ENCODE measurements around the gene GJB2.

Gene GJB2

DNA sequence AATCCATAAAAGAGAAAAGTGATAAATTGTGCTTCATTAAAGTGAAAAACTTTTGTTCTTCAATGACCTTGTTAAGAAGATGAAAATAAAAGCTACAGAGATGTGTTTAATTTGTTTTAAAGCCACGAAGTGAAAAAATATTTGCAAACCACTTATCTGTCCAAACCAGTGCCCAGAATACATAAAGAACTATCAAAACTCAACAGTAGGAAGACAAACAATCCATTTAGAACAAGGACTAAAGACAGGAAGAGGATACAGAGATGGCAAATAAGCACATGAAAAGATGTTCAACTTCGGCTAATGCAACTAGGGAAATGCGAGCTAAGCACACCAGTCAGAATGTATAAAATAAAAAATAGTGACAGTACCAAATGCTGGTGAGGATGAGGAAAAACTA lies 24.4 kb upstream of the GJB2 start:
- H3K36me3 ChIP-seq (ENCODE audit: control insufficient read depth in 1 of 2, insufficient read depth in 2 of 2, low read length in 2 of 2) = no peaks in the 10 kb centered on the region
- H3K27ac ChIP-seq (ENCODE audit: low read length) = no peak overlapping the region
- H3K27me3 ChIP-seq (ENCODE audit: low read depth, low read length) = no peaks in the 10 kb centered on the region
- no peaks in the 10 kb centered on the region for H3K4me1 ChIP-seq (ENCODE audit: control insufficient read depth in 1 of 2, insufficient read depth in 2 of 2, low read length in 2 of 2)
- peaks cover 0 to 10% of the 10 kb centered on the region in 2 donors for H3K9me3 ChIP-seq (ENCODE audit: control insufficient read depth in 1 of 2, low read length in 2 of 2)
- H3K4me3 ChIP-seq (ENCODE audit: low read depth in 1 of 2, low read length in 2 of 2) = no peak overlapping the region

- Histone ChIP-seq H3K27ac (ENCODE audit: low read length) (no peak overlapping the region), H3K27me3 (ENCODE audit: low read depth, low read length) (no peaks in the 10 kb centered on the region)
Measured at GRCh38 chr13:20209948-20210347, 17.2 kb upstream of the GJB2 start.

GRCh38 chr13:20206698-20207235 lies 14.0 kb upstream of the GJB2 start:
- Histone ChIP-seq H3K27ac (ENCODE audit: low read length) (no peak overlapping the region), H3K36me3 (ENCODE audit: control insufficient read depth in 1 of 2, insufficient read depth in 2 of 2, low read length in 2 of 2) (no peaks in the 10 kb centered on the region), H3K27me3 (ENCODE audit: low read depth, low read length) (no peaks in the 10 kb centered on the region), H3K4me1 (ENCODE audit: control insufficient read depth in 1 of 2, insufficient read depth in 2 of 2, low read length in 2 of 2) (no peaks in the 10 kb centered on the region), H3K9me3 (ENCODE audit: control insufficient read depth in 1 of 2, low read length in 2 of 2) (peaks cover 0 to under 1% of the 10 kb centered on the region in 2 donors), H3K4me3 (ENCODE audit: low read depth in 1 of 2, low read length in 2 of 2) (no peak overlapping the region)

More at GRCh38 chr13:20209948-20210347, 17.2 kb upstream of the GJB2 start:
- no peaks in the 10 kb centered on the region for H3K4me1 ChIP-seq (ENCODE audit: control insufficient read depth in 1 of 2, insufficient read depth in 2 of 2, low read length in 2 of 2)
- no peak overlapping the region for H3K4me3 ChIP-seq (ENCODE audit: low read depth in 1 of 2, low read length in 2 of 2)
- H3K9me3 ChIP-seq (ENCODE audit: control insufficient read depth in 1 of 2, low read length in 2 of 2) = peaks cover 0 to 10% of the 10 kb centered on the region in 2 donors
- no peaks in the 10 kb centered on the region for H3K36me3 ChIP-seq (ENCODE audit: control insufficient read depth in 1 of 2, insufficient read depth in 2 of 2, low read length in 2 of 2)

DNA sequence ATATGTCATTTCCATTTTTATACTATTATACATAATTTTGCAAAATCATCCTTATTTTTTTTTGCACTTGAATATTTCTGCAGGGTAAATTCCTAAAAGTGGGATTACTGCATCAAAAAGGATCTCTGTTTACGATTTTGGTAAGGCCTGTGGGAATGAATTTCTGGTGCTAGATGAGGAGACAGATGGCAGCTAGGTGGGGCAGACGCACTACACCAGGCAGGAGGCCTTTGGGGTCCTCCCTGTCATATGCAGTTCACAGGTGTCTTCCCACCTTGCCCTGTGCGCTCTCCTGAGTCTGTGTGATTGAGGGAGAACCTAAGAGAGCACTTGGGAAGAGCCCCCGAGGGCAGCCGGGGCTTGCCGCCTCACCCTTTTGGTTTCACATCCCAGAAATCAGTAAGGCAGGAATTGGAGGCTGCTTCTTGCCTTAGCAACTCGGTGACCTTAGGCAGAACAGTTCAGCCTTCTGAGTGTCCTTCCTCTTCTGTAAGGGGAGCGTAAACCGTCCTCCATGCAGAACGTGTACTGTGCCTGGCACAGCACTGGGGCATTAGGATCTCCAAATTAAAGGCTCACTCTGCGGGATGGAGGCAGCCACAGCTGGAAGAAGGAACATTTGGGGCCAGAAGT lies 13.4 kb upstream of the GJB2 start:
- H3K4me3 ChIP-seq (ENCODE audit: low read depth in 1 of 2, low read length in 2 of 2) = no peak overlapping the region
- H3K9me3 ChIP-seq (ENCODE audit: control insufficient read depth in 1 of 2, low read length in 2 of 2) = peaks cover 0 to 4% of the 10 kb centered on the region in 2 donors
- H3K4me1 ChIP-seq (ENCODE audit: control insufficient read depth in 1 of 2, insufficient read depth in 2 of 2, low read length in 2 of 2) = no peaks in the 10 kb centered on the region
- no peaks in the 10 kb centered on the region for H3K27me3 ChIP-seq (ENCODE audit: low read depth, low read length)
- no peak overlapping the region for H3K27ac ChIP-seq (ENCODE audit: low read length)
- H3K36me3 ChIP-seq (ENCODE audit: control insufficient read depth in 1 of 2, insufficient read depth in 2 of 2, low read length in 2 of 2) = no peaks in the 10 kb centered on the region

DNA sequence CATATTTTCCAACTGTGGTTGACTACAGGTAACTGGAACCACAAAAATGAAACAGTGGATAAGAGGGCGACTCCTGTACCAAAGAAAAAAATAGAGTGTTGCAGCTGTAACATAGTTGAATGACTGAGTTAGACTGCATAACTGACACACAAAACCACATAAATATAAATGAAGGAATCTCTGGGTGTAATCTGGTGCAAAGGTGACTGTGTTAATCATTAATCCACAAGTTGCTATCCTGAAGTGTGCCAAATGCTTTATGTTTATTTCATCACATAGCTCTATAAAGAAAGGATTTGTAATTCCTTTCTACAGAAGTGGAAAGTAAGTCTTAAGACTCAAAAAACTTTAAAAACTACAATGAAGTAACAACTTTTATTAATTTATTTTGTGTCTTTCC lies 6.0 kb upstream of the GJB2 start:
- Histone ChIP-seq H3K27me3 (ENCODE audit: low read depth, low read length) (peaks cover 19% of the 10 kb centered on the region), H3K27ac (ENCODE audit: low read length) (no peak overlapping the region), H3K36me3 (ENCODE audit: control insufficient read depth in 1 of 2, insufficient read depth in 2 of 2, low read length in 2 of 2) (no peaks in the 10 kb centered on the region), H3K4me1 (ENCODE audit: control insufficient read depth in 1 of 2, insufficient read depth in 2 of 2, low read length in 2 of 2) (peaks cover 3 to 7% of the 10 kb centered on the region in 2 donors), H3K4me3 (ENCODE audit: low read depth in 1 of 2, low read length in 2 of 2) (no peak overlapping the region), H3K9me3 (ENCODE audit: control insufficient read depth in 1 of 2, low read length in 2 of 2) (peaks cover 0 to 4% of the 10 kb centered on the region in 2 donors)

GRCh38 chr13:20197361-20197834 lies 4.7 kb upstream of the GJB2 start:
- H3K9me3 ChIP-seq (ENCODE audit: control insufficient read depth in 1 of 2, low read length in 2 of 2) = peaks cover 0 to 4% of the 10 kb centered on the region in 2 donors
- H3K27me3 ChIP-seq (ENCODE audit: low read depth, low read length) = peaks cover 26% of the 10 kb centered on the region
- no peaks in the 10 kb centered on the region for H3K36me3 ChIP-seq (ENCODE audit: control insufficient read depth in 1 of 2, insufficient read depth in 2 of 2, low read length in 2 of 2)
- H3K4me3 ChIP-seq (ENCODE audit: low read depth in 1 of 2, low read length in 2 of 2) = no peak overlapping the region
- H3K27ac ChIP-seq (ENCODE audit: low read length) = no peak overlapping the region
- peaks cover 3 to 21% of the 10 kb centered on the region in 2 donors for H3K4me1 ChIP-seq (ENCODE audit: control insufficient read depth in 1 of 2, insufficient read depth in 2 of 2, low read length in 2 of 2)

DNA sequence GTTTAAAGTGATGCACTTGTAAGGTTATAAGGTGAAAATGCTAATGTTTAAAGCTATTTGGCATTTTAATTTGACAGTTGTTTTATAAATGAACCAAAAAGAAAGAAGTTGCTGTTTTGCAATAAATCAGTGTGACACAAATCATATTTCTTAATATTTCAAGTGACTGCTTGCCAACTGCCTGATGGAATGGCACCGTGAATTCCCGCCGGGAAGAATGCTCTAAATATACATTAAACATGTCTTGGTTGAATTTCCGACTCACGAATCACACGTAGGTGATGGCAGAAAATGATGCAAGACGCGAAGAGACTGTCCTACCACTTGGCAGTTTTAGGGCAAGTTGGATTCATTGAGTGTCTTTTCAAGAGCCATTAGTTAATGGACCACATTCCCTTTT lies 3.1 kb upstream of the GJB2 start:
- Histone ChIP-seq H3K4me3 (ENCODE audit: low read depth in 1 of 2, low read length in 2 of 2) (no peak overlapping the region), H3K27me3 (ENCODE audit: low read depth, low read length) (peaks cover 36% of the 10 kb centered on the region), H3K4me1 (ENCODE audit: control insufficient read depth in 1 of 2, insufficient read depth in 2 of 2, low read length in 2 of 2) (peaks cover 3 to 27% of the 10 kb centered on the region in 2 donors), H3K27ac (ENCODE audit: low read length) (no peak overlapping the region), H3K9me3 (ENCODE audit: control insufficient read depth in 1 of 2, low read length in 2 of 2) (no peaks in the 10 kb centered on the region), H3K36me3 (ENCODE audit: control insufficient read depth in 1 of 2, insufficient read depth in 2 of 2, low read length in 2 of 2) (no peaks in the 10 kb centered on the region)

- peaks cover 36% of the 10 kb centered on the region for H3K27me3 ChIP-seq (ENCODE audit: low read depth, low read length)
Measured at GRCh38 chr13:20193907-20194631, 1.3 kb upstream of the GJB2 start.

DNA sequence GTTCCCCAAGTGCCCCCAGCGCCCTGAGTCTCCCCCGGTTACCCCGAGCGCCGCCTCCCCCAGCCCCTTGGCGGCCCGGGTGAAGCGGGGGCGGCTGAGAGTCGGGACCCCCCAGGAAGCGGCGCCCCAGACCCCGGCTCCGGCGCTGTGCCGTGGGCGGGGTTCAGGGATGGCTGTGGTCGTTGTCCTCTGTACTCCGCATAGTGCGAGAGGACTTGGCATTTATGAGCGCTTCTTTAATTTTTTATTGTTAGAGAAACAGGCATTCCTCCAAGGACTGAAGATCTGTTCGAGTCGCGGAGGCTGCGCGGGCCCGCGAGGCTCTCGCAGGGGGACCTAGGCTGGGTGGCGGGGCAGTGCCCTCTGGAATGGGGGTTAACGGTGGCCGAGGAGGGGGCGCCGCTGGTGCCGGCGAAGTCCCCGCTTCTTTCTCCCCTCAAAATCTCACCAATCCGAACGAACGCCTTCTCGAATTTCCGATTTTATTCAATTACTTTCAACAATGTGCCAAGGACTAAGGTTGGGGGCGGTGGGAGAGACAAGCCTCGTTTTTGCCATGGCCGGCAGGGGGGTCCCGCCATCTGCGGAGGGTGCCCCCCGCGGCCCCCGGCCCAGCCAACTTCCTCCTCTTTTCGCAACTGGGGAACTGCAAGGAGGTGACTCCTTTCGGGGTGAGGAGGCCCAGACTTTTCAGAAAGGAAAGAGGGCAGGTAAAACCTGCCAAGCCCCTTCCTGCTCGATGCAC lies 596 bp upstream of the GJB2 start:
- H3K27ac ChIP-seq (ENCODE audit: low read length) = no peak overlapping the region
- H3K4me3 ChIP-seq (ENCODE audit: low read depth in 1 of 2, low read length in 2 of 2) = peak overlapping the region; percentile 14 to 69
- no peaks in the 10 kb centered on the region for H3K9me3 ChIP-seq (ENCODE audit: control insufficient read depth in 1 of 2, low read length in 2 of 2)
- H3K36me3 ChIP-seq (ENCODE audit: control insufficient read depth in 1 of 2, insufficient read depth in 2 of 2, low read length in 2 of 2) = no peaks in the 10 kb centered on the region
- peaks cover 36% of the 10 kb centered on the region for H3K27me3 ChIP-seq (ENCODE audit: low read depth, low read length)
- peaks cover 3 to 27% of the 10 kb centered on the region in 2 donors for H3K4me1 ChIP-seq (ENCODE audit: control insufficient read depth in 1 of 2, insufficient read depth in 2 of 2, low read length in 2 of 2)

More at GRCh38 chr13:20193907-20194631, 1.3 kb upstream of the GJB2 start:
- Histone ChIP-seq H3K9me3 (ENCODE audit: control insufficient read depth in 1 of 2, low read length in 2 of 2) (no peaks in the 10 kb centered on the region), H3K27ac (ENCODE audit: low read length) (no peak overlapping the region), H3K36me3 (ENCODE audit: control insufficient read depth in 1 of 2, insufficient read depth in 2 of 2, low read length in 2 of 2) (no peaks in the 10 kb centered on the region), H3K4me1 (ENCODE audit: control insufficient read depth in 1 of 2, insufficient read depth in 2 of 2, low read length in 2 of 2) (peaks cover 3 to 27% of the 10 kb centered on the region in 2 donors), H3K4me3 (ENCODE audit: low read depth in 1 of 2, low read length in 2 of 2) (peak overlapping the region in 1 of 2 donors; percentile 69)

GRCh38 chr13:20192158-20192835 lies 441 bp downstream of the GJB2 start:
- Histone ChIP-seq H3K36me3 (ENCODE audit: control insufficient read depth in 1 of 2, insufficient read depth in 2 of 2, low read length in 2 of 2) (no peaks in the 10 kb centered on the region), H3K4me1 (ENCODE audit: control insufficient read depth in 1 of 2, insufficient read depth in 2 of 2, low read length in 2 of 2) (peaks cover 0 to 27% of the 10 kb centered on the region in 2 donors), H3K27ac (ENCODE audit: low read length) (no peak overlapping the region), H3K9me3 (ENCODE audit: control insufficient read depth in 1 of 2, low read length in 2 of 2) (no peaks in the 10 kb centered on the region), H3K4me3 (ENCODE audit: low read depth in 1 of 2, low read length in 2 of 2) (peak overlapping the region; percentile 57 to 69), H3K27me3 (ENCODE audit: low read depth, low read length) (peaks cover 36% of the 10 kb centered on the region)

All from muscle layer of duodenum (tissue), 2 donors.